ENCODE measurements around the gene TMTC2. TPM values are rescaled to one million over a fixed set of nuclear protein-coding genes. Genes with fewer than 3 reads are reported as not detected.
"Not testable (repeated sequence)": the region's sequence is repeated elsewhere in the genome, so short reads cannot be mapped to it uniquely, and the experiment has no call there.

Gene TMTC2
- total RNA-seq, 1 experiment from 2014 or later: 0.58 TPM

DNA sequence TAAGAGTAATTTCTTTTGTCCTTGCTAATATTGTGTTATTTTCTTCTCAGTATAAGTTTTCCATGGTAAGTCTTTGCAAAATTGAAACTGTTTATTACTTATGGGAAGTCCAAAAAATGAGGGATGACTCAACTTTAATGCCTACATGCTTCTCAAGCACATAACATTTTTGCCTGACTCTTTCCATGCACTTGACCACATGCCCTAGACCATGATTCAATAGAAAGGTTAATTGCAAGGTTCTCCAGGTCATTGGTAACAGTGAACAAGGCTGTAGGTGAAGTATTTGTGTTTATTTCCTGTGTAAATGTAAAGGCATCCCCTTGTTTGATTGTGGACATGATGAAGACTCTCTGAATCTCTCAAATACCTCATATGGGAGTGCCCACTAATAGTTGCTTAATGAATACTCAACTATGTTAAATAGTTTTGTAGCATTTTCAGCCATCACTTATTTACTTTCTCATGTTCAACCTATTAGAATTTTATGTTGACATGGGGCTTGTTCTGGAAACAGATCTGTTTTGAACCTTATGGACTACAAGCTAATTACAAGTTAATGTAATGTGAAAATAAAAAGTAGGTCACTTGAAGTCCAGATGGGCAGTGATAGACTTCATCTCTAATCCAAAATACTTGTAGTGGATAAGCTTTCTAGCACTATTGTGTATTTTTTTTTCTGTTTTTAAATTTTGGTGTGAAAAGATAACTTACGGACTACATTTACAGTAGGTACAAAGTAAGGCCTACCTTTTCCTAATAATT is 131.7 kb downstream of the TMTC2 start:
- peak; percentile 66 for DNase-seq (ENCODE audit: low spot score)
- in situ Hi-C loops (cut with HindIII; ENCODE audit: low sequenced_read_pairs): no loop called here

DNA sequence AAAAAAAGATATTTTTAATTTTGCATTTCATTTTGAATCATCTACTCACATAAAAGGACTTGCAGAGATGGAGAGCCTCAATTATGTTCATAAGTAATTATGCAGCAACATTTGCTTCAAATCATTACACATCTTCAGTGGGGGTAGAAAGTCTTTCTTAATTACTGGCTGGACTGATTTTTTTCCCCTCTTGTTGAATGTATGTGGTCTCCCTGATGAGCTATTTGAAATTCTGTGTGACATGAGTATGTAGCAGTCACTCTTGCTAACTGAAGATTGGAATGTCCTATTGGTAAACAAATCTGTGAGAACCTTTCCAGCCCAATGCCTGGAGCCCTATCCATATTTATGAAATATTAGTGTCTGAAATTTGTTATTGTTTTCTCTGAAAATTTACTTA is 139.8 kb downstream of the TMTC2 start:
- DNase-seq (ENCODE audit: low spot score): no peak
- in situ Hi-C loops (cut with HindIII; ENCODE audit: low sequenced_read_pairs): no loop called here

DNA sequence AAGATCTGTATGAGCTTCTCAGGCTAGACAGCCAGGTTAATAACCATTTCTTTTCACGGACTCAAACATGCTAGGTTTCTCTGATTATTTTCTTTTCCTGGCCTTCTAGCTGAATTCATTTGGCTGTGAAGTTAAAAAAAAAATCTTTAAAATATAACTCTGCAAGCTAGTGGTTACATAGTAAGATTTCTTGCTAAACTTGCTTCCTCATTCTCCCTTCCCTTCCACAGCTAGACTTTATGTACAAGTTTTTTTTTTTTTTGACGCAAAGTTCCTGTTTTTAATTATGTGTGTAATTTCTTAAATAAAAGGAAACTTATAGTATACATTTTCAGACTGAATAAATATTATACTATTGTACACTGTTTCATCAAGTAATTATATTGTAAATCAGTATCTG is 145.4 kb downstream of the TMTC2 start:
- no peak for DNase-seq (ENCODE audit: low spot score)
- in situ Hi-C loops (cut with HindIII; ENCODE audit: low sequenced_read_pairs): no loop called here

DNA sequence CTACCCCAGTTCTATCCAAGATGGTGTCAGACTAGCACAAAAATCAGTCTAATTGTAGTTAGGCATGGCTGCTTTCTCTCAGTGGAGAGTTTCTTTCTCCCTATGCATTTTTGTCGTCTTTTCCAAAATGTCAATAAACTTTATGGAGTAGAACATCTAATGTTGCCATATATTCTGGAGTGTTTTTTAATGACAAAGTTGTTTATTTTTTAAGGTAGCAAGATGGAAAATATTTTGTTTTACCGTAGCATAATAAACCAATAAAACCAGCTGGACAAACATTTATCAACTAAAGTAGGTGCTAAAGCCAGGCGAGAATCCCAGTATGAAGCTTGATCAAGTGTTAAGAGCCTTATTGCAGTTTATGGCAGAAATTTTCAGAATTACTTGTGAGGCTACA is 146.3 kb downstream of the TMTC2 start:
- in situ Hi-C loops (cut with HindIII; ENCODE audit: low sequenced_read_pairs): no loop called here
- DNase-seq (ENCODE audit: low spot score): no peak

DNA sequence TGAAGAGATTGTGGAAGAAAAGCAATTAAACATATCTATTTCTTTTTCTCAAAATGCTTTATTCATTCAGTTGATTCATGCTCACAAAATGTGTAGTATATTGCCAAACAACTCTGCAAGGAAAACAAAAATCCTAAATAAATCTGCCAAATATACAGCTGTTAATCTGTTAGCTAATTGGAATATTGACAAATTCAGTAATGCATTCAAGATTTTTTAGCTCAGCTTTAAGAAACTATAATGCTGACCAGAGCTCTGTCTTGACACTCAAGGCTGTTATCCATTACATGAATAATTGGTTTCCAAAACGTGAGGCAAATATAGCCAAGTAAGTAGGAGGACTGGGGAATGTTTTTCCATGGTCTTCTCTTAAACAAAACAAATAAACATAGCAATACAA is 146.8 kb downstream of the TMTC2 start:
- in situ Hi-C loops (cut with HindIII; ENCODE audit: low sequenced_read_pairs): no loop called here
- DNase-seq (ENCODE audit: low spot score): no peak

DNA sequence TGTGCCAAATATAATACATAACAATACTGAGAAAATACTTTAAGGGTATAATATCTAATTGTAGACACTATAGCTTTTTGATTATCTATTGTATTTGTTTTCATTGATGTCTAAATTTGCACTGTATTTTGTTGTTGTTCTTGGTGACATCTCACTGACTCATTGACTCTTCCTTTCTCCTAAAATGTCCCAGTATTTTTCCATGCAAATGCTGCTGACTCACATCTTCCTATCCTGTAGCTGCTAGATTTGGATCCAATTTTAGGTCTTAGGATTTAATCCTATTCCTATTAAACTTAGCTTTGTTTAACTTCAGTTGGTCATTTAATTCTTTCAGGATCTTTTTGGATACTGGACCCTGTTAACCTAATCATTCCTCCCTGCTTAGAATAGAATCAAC is 148.5 kb downstream of the TMTC2 start:
- no peak for DNase-seq (ENCODE audit: low spot score)
- in situ Hi-C loops (cut with HindIII; ENCODE audit: low sequenced_read_pairs): no loop called here

DNA sequence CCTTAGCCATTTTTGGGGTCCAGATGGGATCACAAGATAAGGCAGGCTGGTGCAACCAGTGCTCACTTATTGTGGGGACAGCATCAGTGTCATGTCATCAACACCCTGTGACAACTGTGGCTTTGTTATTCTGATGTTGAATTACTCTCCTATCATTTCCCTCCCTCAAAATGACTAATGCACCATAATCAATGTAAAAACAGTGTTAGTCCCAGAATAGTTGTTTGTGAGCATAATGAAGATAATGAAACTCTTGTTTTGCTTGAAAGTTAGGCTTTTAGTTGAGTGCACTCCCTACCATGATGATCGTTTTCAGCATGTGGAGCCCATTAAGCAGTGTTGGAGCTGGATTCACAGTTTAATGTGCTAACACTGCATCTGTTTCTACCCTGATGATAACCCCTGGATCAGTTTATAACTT is 151.4 kb downstream of the TMTC2 start:
- in situ Hi-C loops (cut with HindIII; ENCODE audit: low sequenced_read_pairs): no loop called here
- DNase-seq (ENCODE audit: low spot score): no peak

DNA sequence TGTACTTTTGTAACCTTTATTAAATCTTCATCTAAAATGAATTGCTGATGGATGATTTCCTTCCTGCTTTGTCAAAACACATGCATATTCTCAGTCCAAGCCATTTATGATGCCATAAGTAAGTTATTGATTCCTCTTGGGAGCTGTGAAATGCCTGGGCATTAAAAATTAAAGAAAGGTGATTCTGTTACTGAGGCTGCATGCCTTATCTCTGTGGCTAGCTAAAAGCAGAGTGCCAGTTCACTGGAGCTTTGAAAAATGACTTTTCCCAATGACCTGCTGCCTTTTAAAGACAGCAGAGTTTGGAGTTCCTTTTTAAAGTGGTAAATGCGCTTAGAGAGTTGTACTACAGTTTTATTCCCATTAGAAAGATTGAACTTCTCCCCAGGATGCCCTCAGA is 152.1 kb downstream of the TMTC2 start:
- DNase-seq (ENCODE audit: low spot score): no peak
- in situ Hi-C loops (cut with HindIII; ENCODE audit: low sequenced_read_pairs): no loop called here

DNA sequence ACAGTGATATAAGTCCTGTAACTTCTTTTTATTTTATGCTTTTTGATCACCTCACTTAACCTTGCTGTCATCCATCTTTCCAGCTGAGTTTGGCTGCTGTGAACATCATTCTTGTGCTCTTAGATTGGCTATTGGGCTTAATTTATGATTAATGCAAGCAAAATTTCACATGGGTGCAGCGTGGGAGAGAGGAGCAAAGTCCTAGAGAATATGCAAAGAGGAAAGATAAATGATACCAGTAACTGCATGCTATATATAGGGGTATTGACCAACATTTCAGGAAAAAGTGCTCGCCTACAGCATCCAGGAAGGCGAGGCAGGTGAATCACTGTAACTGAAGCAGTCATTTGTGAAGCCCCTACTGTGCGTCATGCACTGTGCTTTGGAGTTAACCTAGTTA is 153.1 kb downstream of the TMTC2 start:
- DNase-seq (ENCODE audit: low spot score): no peak
- in situ Hi-C loops (cut with HindIII; ENCODE audit: low sequenced_read_pairs): no loop called here

DNA sequence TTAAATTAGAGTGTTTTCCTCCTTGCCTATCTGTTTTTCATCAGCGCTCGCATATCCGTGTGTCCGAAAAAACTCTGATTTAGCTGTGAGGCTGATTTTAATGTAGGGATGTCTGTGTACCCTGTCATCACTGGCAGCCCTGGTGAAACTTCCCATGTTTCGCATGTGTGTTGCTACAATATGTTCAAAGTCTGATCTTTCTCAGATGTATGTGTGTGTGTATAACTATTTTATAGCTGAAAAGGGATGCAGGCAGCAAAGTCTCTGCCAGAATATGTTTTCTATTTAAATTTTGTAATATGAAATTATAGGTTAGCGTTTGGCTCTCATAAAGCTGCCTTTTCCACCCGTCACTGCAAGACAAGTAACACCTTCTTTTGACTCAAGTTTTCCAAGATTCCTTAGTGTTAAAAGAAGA is 154.8 kb downstream of the TMTC2 start:
- in situ Hi-C loops (cut with HindIII; ENCODE audit: low sequenced_read_pairs): no loop called here
- no peak for DNase-seq (ENCODE audit: low spot score)

DNA sequence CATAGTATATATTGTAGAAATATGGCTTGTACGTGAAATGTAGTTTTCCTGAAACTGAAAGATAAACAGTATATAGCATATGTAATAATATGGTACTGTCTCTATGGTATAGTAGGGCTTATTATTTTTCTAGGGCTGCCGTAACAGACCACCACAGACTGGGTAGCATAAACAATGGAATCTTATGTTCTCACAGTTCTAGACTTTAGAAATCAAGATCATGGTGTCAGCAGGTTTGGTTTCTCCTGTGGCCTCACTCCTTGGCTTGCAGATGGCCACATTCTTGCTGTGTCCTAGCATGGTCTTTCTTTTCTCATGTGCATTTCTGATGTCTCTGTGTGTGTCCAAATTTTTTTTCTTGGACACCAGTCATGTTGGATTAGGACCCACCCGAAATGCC is 155.8 kb downstream of the TMTC2 start:
- no peak for DNase-seq (ENCODE audit: low spot score)
- in situ Hi-C loops (cut with HindIII; ENCODE audit: low sequenced_read_pairs): no loop called here

DNA sequence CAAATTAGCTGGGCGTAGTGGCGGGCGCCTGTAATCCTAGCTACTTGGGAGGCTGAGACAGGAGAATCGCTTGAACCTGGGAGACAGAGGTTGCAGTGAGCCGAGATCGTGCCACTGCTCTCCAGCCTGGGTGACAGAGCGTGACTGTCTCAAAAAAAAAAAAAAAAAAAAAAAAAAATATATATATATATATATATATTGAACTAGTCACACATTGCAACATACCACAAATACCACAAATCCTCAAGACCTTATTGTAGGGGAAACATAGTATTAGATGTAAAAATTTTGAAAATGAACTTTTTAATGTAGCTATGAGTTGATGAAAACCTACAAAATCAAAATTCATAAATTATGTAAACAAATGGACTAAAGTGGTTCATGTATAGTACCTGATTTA is 158.4 kb downstream of the TMTC2 start:
- in situ Hi-C loops (cut with HindIII; ENCODE audit: low sequenced_read_pairs); DNase-seq (ENCODE audit: low spot score): not testable (repeated sequence)

DNA sequence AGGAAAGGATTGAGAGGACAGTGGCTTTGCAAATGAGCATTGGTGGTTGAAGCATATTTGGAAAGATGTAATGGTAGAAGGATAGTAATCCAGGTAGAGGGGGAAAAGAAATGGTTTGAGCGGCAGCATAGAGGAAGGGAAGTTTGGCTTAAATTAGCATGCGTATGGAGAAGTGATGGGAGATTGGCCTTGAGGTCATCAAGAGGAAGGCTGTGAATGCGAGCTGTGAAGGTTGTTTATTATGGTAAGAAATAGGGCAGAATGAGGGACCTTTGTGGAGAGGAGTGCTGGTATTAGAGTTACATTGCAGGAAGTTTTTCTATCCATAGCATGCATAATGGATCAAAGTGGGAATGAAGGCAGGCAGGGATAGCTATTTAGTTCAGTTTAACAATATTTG is 162.1 kb downstream of the TMTC2 start:
- no peak for DNase-seq (ENCODE audit: low spot score)

DNA sequence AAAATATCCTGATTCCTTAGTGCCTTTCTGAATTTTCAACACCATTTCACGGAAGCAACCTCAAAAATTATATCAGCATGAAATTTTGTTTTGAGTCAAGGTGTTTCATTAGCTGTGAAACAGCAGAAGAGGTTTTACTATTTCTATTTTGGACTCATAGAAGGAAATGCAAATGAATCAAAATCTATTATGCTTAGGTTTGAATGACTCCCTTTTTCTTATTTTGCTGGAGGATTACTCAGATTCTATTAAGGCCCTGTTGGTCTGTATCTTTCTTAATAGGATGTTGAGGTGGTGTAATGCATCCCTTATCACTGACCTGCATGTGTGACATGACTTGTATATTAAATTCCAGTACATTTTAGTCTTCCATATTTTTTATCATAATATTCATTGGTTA is 165.8 kb downstream of the TMTC2 start:
- in situ Hi-C loops (cut with HindIII; ENCODE audit: low sequenced_read_pairs): no loop called here
- DNase-seq (ENCODE audit: low spot score): no peak

More for the DNA sequence above, 162.1 kb downstream of the TMTC2 start:
- in situ Hi-C loops (cut with HindIII; ENCODE audit: low sequenced_read_pairs): no loop called here

DNA sequence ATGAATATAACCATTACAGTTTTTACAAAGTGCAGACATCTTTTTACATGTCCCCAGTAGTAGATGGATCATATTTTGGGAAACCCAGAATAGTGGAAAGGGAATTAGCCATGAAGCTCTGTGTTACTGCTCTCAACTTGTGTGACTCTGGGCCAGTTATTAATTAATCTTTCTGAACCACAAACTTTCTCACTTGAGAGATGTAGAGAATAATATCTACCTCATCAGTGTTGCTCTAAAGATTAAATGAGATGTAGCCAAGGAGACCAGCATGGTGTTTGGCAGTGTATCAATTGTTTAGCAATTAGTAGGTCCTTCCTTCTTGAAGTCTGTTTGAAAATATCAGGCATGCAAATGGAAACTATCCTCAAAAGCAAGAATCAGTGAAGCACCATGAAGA is 169.2 kb downstream of the TMTC2 start:
- DNase-seq (ENCODE audit: low spot score): no peak
- in situ Hi-C loops (cut with HindIII; ENCODE audit: low sequenced_read_pairs): no loop called here

DNA sequence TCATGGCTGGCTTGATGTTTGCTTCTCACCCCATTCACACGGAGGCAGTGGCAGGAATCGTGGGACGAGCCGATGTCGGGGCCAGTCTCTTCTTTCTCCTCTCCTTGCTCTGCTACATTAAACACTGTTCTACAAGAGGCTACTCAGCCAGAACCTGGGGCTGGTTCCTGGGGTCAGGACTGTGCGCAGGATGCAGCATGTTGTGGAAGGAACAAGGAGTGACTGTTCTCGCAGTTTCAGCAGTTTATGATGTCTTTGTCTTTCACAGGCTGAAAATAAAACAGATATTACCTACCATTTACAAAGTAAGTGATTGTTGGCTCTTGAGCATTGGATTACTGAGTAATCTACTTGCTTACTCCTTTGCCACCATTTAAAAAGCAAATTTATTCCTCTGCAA is 170.6 kb downstream of the TMTC2 start:
- DNase-seq (ENCODE audit: low spot score): no peak
- in situ Hi-C loops (cut with HindIII; ENCODE audit: low sequenced_read_pairs): no loop called here

DNA sequence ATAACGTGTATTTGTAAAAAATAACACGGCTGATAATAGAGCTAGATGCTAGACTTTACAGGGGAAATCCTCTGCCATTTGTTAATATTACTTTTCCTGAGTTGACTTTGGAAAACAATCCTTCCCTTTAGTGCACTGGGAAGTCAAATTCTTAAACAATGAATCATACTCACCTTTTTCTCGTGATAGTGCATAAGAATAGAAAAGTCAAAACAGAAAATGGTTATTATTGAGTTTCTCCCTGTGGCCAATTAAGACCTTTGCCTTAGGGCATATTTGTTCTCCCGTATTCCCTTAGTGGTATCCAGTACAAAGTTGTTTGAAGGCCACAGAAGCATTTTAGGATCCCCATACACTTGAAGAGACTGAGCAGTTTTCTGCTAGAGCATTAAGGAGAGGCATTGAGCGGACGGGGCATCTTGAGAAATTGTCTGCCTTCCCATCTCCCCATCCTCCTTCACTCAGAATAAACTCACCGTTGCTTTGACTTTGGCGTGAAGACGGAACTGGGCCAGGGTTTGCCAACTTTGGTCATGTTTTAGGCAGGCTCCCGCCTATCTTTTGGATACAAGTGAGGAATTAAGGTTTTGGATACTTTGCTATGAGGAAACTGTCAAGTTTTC is 171.3 kb downstream of the TMTC2 start:
- no peak for DNase-seq (ENCODE audit: low spot score)
- in situ Hi-C loops (cut with HindIII; ENCODE audit: low sequenced_read_pairs): no loop called here

DNA sequence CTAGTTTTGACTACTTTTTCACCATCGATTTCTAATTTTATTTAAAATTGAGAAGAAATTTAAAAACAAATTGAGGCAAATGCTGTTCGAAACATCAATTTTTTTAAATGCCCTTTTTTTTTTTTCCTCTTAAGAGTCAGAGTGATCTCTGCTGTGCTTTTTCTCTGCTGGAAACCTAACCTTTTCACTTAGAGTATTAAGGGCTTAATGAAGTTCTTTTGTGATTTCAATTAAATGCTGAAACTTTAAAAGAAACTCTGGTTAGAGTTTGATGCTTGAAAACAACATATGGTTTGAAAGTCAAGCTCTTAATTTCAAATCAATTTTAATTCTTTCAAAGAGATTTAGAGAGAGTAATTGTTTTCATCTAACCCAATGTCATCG is 171.8 kb downstream of the TMTC2 start:
- in situ Hi-C loops (cut with HindIII; ENCODE audit: low sequenced_read_pairs): no loop called here
- DNase-seq (ENCODE audit: low spot score): no peak

DNA sequence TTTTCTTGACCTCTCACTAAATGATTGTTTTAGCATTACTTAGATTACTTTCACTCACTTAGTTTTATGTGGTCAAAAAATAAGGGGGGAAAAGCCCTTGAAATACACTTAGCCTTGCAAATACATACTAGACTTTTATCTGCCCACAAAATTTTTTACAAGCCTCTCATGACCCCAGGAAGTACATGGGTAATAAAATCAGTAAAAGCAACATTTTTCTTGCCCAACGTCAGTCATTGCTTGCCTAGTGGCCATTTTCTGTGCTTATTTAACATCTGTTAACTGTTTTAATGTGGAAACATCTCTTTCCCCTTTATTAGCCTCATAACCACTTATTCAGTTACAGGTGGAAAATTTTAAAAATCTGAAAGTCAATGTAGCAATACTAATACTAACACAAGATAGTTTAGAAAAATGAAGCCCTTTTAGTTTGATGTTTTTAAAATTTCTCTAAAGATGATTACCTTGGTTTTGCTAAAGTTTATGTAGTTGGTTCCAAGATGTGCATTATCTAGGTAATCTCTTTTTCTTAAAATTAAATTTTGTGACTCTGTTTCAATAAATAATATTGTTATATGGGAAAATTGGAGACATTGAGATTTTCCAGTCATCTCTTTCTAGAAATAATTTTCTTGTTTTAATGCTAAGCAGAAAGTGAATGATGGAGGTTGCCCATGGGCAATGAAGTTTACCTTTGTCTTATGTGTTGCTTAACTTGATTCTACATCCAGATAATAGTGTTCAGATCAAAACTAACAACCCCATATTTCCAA is 175.5 kb downstream of the TMTC2 start:
- DNase-seq (ENCODE audit: low spot score): no peak
- in situ Hi-C loops (cut with HindIII; ENCODE audit: low sequenced_read_pairs): no loop called here

DNA sequence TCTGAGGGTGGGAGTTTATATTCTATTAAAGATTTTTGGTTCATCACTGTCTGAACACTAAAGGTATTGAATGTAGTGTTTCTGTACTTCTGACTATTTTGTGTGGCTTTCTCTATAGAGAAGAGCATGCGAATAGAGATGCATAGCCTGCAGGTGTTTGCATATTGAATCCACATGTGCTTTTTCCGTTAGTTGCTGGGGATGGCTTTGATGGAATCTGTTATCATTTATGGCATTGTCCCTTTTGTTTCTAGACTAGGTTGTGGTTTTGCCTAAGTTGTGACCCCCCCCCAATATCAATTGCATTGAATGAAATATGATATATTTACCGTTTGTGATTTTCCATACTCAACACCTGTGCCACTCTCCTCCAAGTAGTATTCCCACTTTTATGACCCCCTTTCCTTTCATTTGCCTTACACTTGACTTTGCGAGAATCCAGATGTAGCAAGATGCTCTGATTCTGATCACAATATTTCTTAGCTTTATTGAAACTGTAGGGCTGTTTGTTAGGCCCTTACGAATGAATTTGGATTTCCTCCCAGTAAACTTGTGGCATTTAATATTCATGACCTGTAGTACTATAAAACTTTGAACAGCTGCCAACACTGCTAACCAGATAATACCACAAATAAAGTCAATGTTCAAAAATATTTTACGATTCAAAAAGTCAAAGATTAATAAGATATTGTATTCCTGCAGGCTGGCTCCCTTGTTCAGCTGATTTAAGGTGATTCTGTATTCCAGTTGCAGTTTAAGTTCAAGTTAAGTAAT is 176.4 kb downstream of the TMTC2 start:
- in situ Hi-C loops (cut with HindIII; ENCODE audit: low sequenced_read_pairs): no loop called here
- DNase-seq (ENCODE audit: low spot score): no peak
